Omental fat pad (tissue), 4 donors: ENCODE measurements around the gene COX19. TPM values are rescaled to one million over a fixed set of nuclear protein-coding genes. Genes with fewer than 3 reads are reported as not detected.

Experiments used
- ATAC-seq: fragments of 150-250 bp; one replicate; pipeline ENCODE4 v1.9.1; 2016; ENCODE audit warnings: mild to moderate bottlenecking, moderate library complexity; ENCODE audit not compliant: low FRiP score
- DNase-seq: peaks from one replicate; pipeline ENCODE4 v3.0.0-alpha.2; 2019; ENCODE audit warnings: low spot score
- CTCF ChIP-seq, 3 donors: fragments of 450-650 bp; IDR thresholded peaks; one replicate each; pipeline ENCODE4 v1.5.1; 2016 to 2017; ENCODE audit warnings: antibody characterized with exemption in 3 of 3, mild to moderate bottlenecking in 3 of 3, moderate library complexity in 2 of 3
- total RNA-seq, 4 donors: library from RNA; depleted of rRNA; stranded (reverse); fragments of >200 nt; gene quantifications; one replicate each; pipeline ENCODE4 v1.1.0, GENCODE V29; 2016

The COX19 gene
- total RNA-seq, 4 donors from 2014 or later, result 8.1 to 16.9 (median 10.0) TPM

GRCh38 chr7:935874-936385 lies 39.4 kb downstream of the COX19 start:
- no peak for TF ChIP-seq CTCF (IDR thresholded peaks at IDR 0.05)
- DNase-seq (no peak), ATAC-seq (no peak)

GRCh38 chr7:935164-935873 lies 40.0 kb downstream of the COX19 start:
- DNase-seq (no peak), ATAC-seq (no peak)
- no peak for TF ChIP-seq CTCF (IDR thresholded peaks at IDR 0.05)

GRCh38 chr7:934469-935163 lies 40.7 kb downstream of the COX19 start:
- no peak for DNase-seq
- TF ChIP-seq CTCF (IDR thresholded peaks at IDR 0.05), result no peak
- no peak for ATAC-seq

- TF ChIP-seq CTCF (IDR thresholded peaks at IDR 0.05), result no peak
- ATAC-seq (no peak), DNase-seq (no peak)
These were observed 42.7 kb downstream of the COX19 start for GRCh38 chr7:932651-932975.

GRCh38 chr7:931871-932650 lies 43.3 kb downstream of the COX19 start:
- TF ChIP-seq CTCF (IDR thresholded peaks at IDR 0.05), result no peak
- no peak for DNase-seq
- ATAC-seq, result no peak

- ATAC-seq, result no peak
- no peak for TF ChIP-seq CTCF (IDR thresholded peaks at IDR 0.05)
- no peak for DNase-seq
These were observed 44.2 kb downstream of the COX19 start for GRCh38 chr7:930975-931758.
